Fibroblast of lung (primary cell): ENCODE results near the gene MRPL9. TPM values are rescaled to one million over a fixed set of nuclear protein-coding genes. Genes with fewer than 3 reads are reported as not detected.

Experiments used
- DNase-seq, 2 donors: peaks; one replicate each; pipeline versions ENCODE4 v3.0.0 to v3.0.0-alpha.2; 2010; ENCODE audit warnings: low read depth in 2 of 2
- H2AFZ ChIP-seq: 2 replicates; pipeline ENCODE4 v1.5.1; 2012; ENCODE audit warnings: low read length, control low read depth, inconsistent platforms
- H3K27ac ChIP-seq: 2 replicates; pipeline ENCODE4 v1.5.1; 2011; ENCODE audit warnings: low read length, control low read depth; ENCODE audit not compliant: insufficient read depth
- H3K27me3 ChIP-seq: 2 replicates; pipeline ENCODE4 v1.5.1; 2011; ENCODE audit warnings: mild to moderate bottlenecking, low read length; ENCODE audit not compliant: control insufficient read depth, insufficient read depth
- H3K36me3 ChIP-seq: 2 replicates; pipeline ENCODE4 v1.5.1; 2011; ENCODE audit warnings: low read length; ENCODE audit not compliant: control insufficient read depth, insufficient read depth
- H3K4me1 ChIP-seq: 2 replicates; pipeline ENCODE4 v1.5.1; 2011; ENCODE audit warnings: low read length; ENCODE audit not compliant: control insufficient read depth, insufficient read depth; ENCODE audit errors: extremely low read depth
- H3K4me2 ChIP-seq: 2 replicates; pipeline ENCODE4 v1.5.1; 2011; ENCODE audit warnings: low read length, control low read depth; ENCODE audit not compliant: insufficient read depth; ENCODE audit errors: extremely low read depth
- H3K4me3 ChIP-seq, 4 experiments: fragments of 200-600 bp in 1 of 4; sonication (generic) in 1 of 4; replicated peaks in 1 of 4; 2 replicates each; pipeline ENCODE4 v1.5.1; 2011 to 2016; ENCODE audit warnings: low read length in 4 of 4, low read depth in 3 of 4, mild to moderate bottlenecking in 3 of 4, control low read depth in 2 of 4, inconsistent platforms in 1 of 4, mixed read lengths in 1 of 4; ENCODE audit not compliant: insufficient read depth in 1 of 4; ENCODE audit errors: control extremely low read depth in 1 of 4
- H3K79me2 ChIP-seq: 2 replicates; pipeline ENCODE4 v1.5.1; 2012; ENCODE audit warnings: mild to moderate bottlenecking, low read length, inconsistent platforms; ENCODE audit not compliant: control insufficient read depth, insufficient read depth
- H3K9ac ChIP-seq: 2 replicates; pipeline ENCODE4 v1.5.1; 2011; ENCODE audit warnings: mild to moderate bottlenecking, low read length, control low read depth; ENCODE audit not compliant: insufficient read depth
- H3K9me3 ChIP-seq: 2 replicates; pipeline ENCODE4 v1.5.1; 2012; ENCODE audit warnings: low read depth, low read length; ENCODE audit not compliant: control insufficient read depth, insufficient read depth
- H4K20me1 ChIP-seq: 2 replicates; pipeline ENCODE4 v1.5.1; 2011; ENCODE audit warnings: low read length; ENCODE audit not compliant: control insufficient read depth, insufficient read depth; ENCODE audit errors: extremely low read depth
- CTCF ChIP-seq, 2 donors: IDR thresholded peaks in 1 of 2; conservative IDR thresholded peaks in 1 of 2; 1 replicate in 1 of 2; 2 replicates in 1 of 2; pipeline ENCODE4 v1.5.1; 2011 to 2012; ENCODE audit warnings: low read length in 2 of 2, control low read depth in 1 of 2, inconsistent platforms in 1 of 2, low read depth in 1 of 2, mild to moderate bottlenecking in 1 of 2
- EZH2 ChIP-seq: IDR thresholded peaks from 2 replicates; pipeline ENCODE4 v1.5.1; 2012; ENCODE audit warnings: low read length, control low read depth, mild to moderate bottlenecking; ENCODE audit errors: missing control alignments
- polyA plus RNA-seq, 2 donors: library from polyadenylated mRNA; depleted of rRNA in 1 of 2; stranded (reverse) in 1 of 2; unstranded in 1 of 2; fragments of >200 nt; gene quantifications; 2 replicates each; pipeline ENCODE4 v1.2.1, GENCODE V29; 2011 to 2012; ENCODE audit warnings: missing spikeins in 1 of 2
- total RNA-seq: library from RNA; depleted of rRNA; stranded (reverse); fragments of >200 nt; gene quantifications from 2 replicates; pipeline ENCODE4 v1.2.1, GENCODE V29; 2014

Gene MRPL9
- total and polyA plus RNA-seq, 2 donors (not counting 1 experiment from before 2014, with no cell fraction given), result 58.3 to 86.5 TPM

DNA sequence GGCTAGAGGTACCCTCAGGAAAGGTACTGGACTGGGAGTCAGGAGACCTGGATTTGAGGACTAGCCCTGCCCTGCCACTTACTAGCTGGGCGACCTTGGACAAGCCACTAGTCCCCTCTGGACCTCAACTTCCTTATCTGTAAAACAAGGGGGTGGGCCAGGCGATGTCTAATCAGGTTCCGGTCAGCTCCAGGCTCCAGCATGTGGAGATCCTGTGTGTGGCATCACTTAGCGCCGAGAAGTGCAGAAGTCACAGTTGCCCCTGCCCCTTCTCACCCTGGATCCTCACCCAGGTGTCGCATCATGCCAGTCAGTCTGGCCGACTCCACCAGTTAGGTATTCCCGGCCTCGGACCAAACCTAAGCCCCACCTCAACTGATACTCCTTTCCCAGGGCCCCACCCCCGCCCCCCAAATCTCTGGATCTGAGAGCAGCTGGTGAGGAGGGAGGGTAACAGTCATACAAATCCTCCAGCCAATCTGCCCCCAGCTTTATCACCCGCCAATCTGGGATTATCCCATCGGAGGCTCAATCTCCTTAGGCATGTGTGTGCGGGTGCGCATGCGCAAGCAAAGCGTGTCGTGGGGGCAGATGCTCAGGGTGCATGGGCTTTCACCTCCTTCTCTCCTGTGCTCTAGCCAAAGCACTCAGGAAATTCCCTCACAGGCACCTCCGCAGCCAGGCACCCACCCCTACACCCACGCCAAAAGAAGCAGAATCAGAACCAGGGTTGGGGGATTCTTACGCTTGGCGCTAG, 52.1 kb downstream of the MRPL9 start:
- no peaks in the 10 kb centered on the region for H3K36me3 ChIP-seq
- H3K9me3 ChIP-seq, result no peaks in the 10 kb centered on the region
- H2AFZ ChIP-seq, result no peak overlapping the region
- no peaks in the 10 kb centered on the region for H3K79me2 ChIP-seq
- H3K27ac ChIP-seq, result no peak overlapping the region
- no peak for DNase-seq
- H3K4me1 ChIP-seq, result no peaks in the 10 kb centered on the region
- no peaks in the 10 kb centered on the region for H4K20me1 ChIP-seq
- H3K4me3 ChIP-seq, result no peak overlapping the region
- no peak for TF ChIP-seq EZH2
- no peak for TF ChIP-seq CTCF (conservative IDR thresholded peaks at IDR 0.05 in 1 of 2, IDR thresholded peaks at IDR 0.05 in 1 of 2; ENCODE audit: low read depth in 1 of 2, low read length in 2 of 2)
- H3K4me2 ChIP-seq, result no peak overlapping the region
- H3K27me3 ChIP-seq, result peaks cover 22% of the 10 kb centered on the region
- no peak overlapping the region for H3K9ac ChIP-seq

- H3K27ac ChIP-seq, result no peak overlapping the region
- peaks cover 12% of the 10 kb centered on the region for H3K27me3 ChIP-seq
- no peak for TF ChIP-seq CTCF (conservative IDR thresholded peaks at IDR 0.05 in 1 of 2, IDR thresholded peaks at IDR 0.05 in 1 of 2; ENCODE audit: low read depth in 1 of 2, low read length in 2 of 2)
- TF ChIP-seq EZH2, result no peak
- no peaks in the 10 kb centered on the region for H3K79me2 ChIP-seq
- H3K36me3 ChIP-seq, result no peaks in the 10 kb centered on the region
- no peaks in the 10 kb centered on the region for H4K20me1 ChIP-seq
- no peaks in the 10 kb centered on the region for H3K4me1 ChIP-seq
- no peak overlapping the region for H3K9ac ChIP-seq
- no peaks in the 10 kb centered on the region for H3K9me3 ChIP-seq
- H3K4me2 ChIP-seq, result no peak overlapping the region
- DNase-seq, result peak; percentile 24 to 59
- H3K4me3 ChIP-seq, result no peak overlapping the region
- no peak overlapping the region for H2AFZ ChIP-seq
Observed at GRCh38 chr1:151710187-151710840, 53.0 kb downstream of the MRPL9 start.

Other genes starting within 250 kb of the MRPL9 start
- gene TUFT1, start 223.2 kb downstream of the MRPL9 start, total RNA-seq, result 6.9 and 18.2 TPM in 2 replicates
- 16.7 and 24.7 TPM in 2 replicates for gene TUFT1, start 223.2 kb downstream of the MRPL9 start, polyA plus RNA-seq
- 31.1 and 38.1 TPM in 2 replicates for gene SNX27, start 151.4 kb downstream of the MRPL9 start, total RNA-seq
- 24.4 and 29.5 TPM in 2 replicates for gene SNX27, start 151.4 kb downstream of the MRPL9 start, polyA plus RNA-seq
- not detected in 2 replicates for gene CELF3, start 46.7 kb downstream of the MRPL9 start, total RNA-seq
- gene CELF3, start 46.7 kb downstream of the MRPL9 start, polyA plus RNA-seq, result not detected in 2 replicates
- gene RIIAD1, start 42.0 kb downstream of the MRPL9 start, total RNA-seq, result not detected in 2 replicates
- not detected in 2 replicates for gene RIIAD1, start 42.0 kb downstream of the MRPL9 start, polyA plus RNA-seq
- 1.8 and 5.6 TPM in 2 replicates for gene TDRKH, start 27.0 kb upstream of the MRPL9 start, total RNA-seq
- 1.8 and 2.1 TPM in 2 replicates for gene TDRKH, start 27.0 kb upstream of the MRPL9 start, polyA plus RNA-seq
- not detected in 2 replicates for gene LINGO4, start 41.9 kb upstream of the MRPL9 start, total RNA-seq
- gene LINGO4, start 41.9 kb upstream of the MRPL9 start, polyA plus RNA-seq, result not detected in 2 replicates
- under 0.01 and 0.17 TPM in 2 replicates for gene RORC, start 68.3 kb upstream of the MRPL9 start, total RNA-seq
- not detected in 2 replicates for gene RORC, start 68.3 kb upstream of the MRPL9 start, polyA plus RNA-seq
- not detected in 2 replicates for gene C2CD4D, start 76.3 kb upstream of the MRPL9 start, total RNA-seq
- not detected in 2 replicates for gene C2CD4D, start 76.3 kb upstream of the MRPL9 start, polyA plus RNA-seq
- gene THEM5, start 90.2 kb upstream of the MRPL9 start, total RNA-seq, result not detected in 2 replicates
- not detected in 2 replicates for gene THEM5, start 90.2 kb upstream of the MRPL9 start, polyA plus RNA-seq
- gene THEM4, start 146.0 kb upstream of the MRPL9 start, total RNA-seq, result 4.6 and 6.4 TPM in 2 replicates
- gene THEM4, start 146.0 kb upstream of the MRPL9 start, polyA plus RNA-seq, result 15.8 and 18.7 TPM in 2 replicates
- gene S100A10, start 230.4 kb upstream of the MRPL9 start, total RNA-seq, result 136 and 141 TPM in 2 replicates
- 599 and 750 TPM in 2 replicates for gene S100A10, start 230.4 kb upstream of the MRPL9 start, polyA plus RNA-seq